GM15510 (cell line): ENCODE results near the gene LELP1.

Source experiments
- POLR2A ChIP-seq: IDR thresholded peaks from 3 replicates; pipeline ENCODE4 v1.6.1; 2011; ENCODE audit warnings: borderline replicate concordance; ENCODE audit not compliant: insufficient read length; ENCODE audit errors: extremely low read depth

Gene LELP1

DNA sequence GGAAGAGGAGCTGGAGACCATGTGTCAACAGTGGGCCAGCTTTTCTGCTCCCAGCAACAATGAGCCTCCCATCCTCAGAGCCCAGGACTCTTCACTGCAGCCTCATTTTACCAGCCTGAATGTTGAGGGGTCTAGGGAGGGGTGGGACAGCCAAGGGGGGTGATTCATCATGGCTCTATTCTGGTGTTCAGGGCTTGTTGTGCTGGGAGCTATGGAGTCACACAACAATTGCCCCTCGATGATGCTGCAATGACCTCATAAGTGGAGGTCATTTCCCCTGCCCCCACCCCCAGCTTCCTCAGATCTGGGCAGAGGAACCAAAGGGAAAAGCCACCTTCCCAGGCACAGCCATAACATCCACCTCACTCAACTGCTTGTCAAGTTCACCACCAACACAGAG lies at the start of gene LELP1:
LELP1 (plus strand) TSS at position 301 of the 400 bp plus-strand sequence. CDS start 1,278 bp downstream, outside the sequence.
- no peak for TF ChIP-seq POLR2A

DNA sequence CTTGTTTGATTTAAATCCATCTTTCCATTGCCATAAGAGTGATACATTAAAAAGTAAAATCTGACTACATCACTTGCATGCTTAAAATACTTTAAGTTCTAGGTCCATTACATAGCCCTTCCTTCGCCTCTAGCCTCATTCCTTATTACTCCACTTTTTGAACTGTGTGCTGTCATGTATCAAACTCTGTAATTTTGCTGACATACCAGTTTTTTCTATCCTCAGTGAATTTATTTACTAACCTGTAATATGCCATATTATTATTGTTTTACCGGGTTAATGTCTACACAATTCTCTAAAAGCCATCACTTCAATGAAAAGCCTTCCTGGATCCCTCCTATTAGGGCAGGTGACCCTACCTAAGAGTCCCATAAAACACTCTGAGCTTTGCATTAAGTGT lies 47.7 kb upstream of the LELP1 start:
- TF ChIP-seq POLR2A: no peak

DNA sequence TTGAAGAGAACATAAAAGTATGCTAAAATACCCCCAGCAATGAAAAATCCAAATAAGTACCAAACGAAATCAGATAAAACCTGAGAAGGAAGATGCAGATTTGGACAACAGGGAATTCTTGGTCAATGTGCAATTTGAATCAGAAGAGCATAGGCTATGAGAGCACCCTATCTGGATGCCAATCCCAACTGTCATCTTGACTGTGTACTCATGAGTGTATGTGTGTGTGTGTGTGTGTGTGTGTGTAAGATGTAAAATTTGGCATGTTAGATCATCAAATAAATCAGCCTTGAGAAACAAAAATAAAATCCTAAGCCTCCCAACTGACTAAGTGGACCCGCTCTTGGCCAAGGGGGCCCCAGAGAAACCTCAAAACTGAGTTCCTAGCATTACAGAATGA lies 34.5 kb upstream of the LELP1 start:
- TF ChIP-seq POLR2A: no peak

DNA sequence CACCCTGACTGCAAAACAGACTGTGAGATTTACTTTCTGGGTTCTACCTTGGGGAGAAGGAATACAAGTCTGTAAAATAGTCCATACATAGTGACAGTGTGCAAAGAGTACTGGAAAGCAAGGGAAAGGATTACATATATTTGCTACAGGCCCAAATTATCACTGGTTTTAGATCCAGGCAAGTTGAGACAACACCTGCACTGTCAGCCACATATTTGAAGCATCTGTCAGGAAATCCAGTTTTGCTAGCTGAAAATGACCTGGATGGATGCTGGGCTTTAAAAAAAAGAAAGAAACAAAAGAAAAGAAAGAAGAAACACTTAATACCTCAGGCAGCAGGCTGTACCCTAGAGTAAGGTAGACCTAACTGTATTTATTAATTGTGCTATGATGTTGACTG lies 28.6 kb upstream of the LELP1 start:
- TF ChIP-seq POLR2A: no peak

DNA sequence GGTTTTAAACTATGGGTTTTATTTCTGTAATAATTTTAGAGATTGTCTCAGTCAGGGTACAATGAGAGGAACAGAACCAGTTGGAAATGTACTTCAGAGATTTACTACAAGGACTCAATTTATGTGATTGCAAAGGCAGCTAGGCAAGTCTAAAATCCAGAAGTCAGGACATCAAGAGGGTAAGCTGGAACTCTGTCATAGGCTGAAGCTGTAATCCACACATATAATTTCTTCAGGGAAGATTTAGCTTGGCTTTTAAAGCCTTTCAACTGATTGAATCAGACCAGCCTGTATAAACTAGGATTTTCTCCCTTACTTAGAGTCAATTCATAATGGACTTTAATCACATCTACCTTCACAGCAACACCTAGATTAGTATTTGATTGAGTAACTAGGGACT lies 24.3 kb upstream of the LELP1 start:
- TF ChIP-seq POLR2A: no peak

DNA sequence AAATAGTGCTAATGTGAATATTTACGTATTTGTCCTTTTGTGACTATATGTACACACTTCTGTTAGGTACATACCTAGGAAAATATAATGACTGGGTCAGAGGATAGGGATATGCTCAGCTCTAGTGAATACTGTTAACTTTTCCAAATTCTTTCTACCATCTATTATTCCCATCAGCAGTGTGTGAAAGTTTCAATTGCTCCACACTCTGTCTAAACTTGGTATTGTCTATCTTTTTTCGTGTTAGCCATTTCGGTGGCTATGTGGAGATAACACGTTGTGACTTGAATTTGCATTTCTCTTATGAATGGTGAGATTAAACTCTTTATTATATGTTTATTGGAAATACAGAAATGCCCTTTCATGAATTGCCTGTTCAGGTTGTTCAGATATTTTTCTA lies 22.7 kb upstream of the LELP1 start:
- TF ChIP-seq POLR2A: no peak

DNA sequence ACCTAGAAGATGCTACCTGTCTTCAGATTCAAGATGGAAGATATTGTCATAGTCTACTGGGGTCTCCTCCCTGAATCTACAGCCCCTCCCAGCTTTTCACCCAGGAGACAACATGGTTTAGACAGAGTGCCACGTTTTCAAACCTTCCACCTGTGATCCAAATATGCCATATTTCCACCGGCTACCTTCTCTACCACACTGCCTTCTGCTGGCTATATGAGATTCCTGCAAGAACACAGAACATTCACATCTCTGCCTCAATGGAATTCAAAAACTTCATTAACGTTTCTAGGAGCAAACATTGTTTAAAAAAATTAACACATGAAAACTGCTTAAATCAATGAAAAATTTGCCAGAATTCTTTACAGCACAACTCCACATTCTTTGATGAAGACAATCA lies 12.9 kb upstream of the LELP1 start:
- TF ChIP-seq POLR2A: no peak

DNA sequence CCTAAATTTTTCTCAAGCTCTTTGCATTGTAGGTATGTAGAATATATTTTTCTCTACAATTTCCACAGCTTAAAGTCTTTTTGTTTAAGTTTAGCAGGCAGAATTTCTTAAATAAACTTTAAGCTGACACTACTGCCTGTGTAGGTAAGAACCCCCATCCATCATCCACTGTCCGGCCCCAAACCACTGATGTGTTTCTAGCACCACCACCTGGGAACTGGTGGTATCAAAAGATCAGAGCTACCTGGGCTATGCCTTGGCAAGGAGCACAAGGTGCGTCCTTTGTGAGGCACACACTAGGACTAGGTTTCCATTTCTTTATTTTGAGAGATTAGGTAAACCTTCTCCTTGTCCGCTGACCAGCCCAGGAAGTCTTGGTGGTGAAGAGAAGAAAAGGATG lies 10.5 kb upstream of the LELP1 start:
- TF ChIP-seq POLR2A: no peak

DNA sequence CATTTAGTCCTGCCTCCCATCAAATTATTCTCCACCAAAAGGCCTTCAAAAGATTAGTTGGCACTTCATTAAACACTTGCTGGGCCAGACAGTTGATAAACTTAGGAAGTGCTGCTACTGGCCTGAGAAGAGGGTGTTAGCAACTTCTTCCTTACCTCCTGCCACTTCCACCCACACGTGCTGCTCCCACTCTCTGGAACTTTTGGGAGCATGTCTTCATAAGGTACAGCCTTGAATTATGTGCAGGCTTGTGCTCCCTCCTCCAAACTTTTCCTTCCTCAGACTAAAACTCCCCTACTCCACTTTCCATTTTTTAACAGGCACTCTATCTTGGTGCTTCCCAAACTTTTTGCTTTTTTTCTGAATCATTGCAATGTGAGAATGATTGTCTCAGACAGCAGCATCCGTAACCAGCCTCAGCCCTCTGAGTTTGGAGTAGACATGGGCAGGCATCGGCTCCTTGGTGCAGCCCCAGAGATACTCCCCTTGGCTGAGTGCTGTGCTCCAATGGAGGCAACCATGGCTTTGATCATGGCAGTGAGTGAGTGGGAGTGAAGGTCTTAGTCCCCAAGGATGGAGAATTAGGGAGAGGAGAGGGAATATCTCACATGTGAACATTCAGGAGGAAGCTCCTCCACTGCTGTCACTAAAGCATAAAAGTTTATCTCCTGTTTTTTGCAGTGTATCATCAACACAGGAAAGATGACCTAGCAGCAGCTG lies 8.7 kb upstream of the LELP1 start:
- TF ChIP-seq POLR2A: no peak

DNA sequence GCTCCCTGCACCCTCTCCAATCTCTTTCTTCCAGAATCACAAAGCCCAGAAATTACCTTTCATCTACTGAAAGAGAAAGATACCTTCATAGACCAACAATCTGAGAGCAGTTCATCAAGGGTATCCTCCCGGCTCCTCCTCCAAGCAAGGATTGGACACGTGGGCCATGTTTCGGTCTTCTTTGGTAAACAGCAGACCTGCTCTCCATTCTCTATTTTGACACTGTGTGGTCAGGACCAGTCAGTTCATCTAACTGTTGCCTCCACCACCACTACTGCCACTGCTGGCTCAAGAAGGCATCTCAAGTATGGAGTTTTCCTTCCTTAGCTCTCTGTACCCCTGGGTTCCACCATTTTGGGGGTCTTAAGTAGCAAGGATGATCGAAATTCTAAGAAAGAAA lies 8.0 kb upstream of the LELP1 start:
- TF ChIP-seq POLR2A: no peak

DNA sequence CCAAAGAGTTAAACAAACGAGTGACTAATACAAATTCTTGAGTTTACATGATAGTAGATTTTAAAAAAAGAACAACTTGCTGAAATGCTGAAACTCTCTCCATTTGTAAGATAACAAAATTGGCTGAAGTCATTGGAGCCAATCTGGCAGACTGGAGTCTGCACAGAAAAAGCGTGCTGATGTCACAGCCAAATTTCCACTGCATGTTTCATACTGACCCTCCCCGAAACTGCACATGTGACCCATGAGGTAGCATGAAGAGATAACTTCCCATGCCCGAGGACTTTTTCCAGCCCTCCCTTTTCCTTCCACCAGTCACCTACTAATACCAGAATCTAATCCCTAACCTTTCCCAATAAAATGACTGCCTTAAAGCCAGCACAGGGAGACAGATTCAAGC lies 1.2 kb upstream of the LELP1 start:
- TF ChIP-seq POLR2A: no peak

DNA sequence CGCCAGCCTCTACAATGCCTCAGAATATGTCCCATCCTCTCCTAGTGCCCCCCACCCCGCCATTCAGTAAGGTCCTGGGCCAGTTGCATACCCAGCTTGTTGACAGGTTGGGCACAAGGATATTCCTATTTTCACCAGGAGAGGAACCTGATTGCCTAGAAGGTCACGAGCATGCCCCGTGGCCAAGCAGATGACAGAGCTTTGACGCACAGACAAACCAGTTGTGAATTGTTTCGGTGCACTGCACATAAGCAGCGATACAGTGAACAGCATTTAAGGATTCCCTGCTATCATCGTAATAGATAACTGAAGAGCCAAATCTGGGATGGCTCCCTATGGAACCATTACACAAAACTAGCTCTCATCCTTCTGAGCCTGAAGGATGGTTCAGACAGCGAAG lies 3.4 kb downstream of the LELP1 start:
- TF ChIP-seq POLR2A: no peak

DNA sequence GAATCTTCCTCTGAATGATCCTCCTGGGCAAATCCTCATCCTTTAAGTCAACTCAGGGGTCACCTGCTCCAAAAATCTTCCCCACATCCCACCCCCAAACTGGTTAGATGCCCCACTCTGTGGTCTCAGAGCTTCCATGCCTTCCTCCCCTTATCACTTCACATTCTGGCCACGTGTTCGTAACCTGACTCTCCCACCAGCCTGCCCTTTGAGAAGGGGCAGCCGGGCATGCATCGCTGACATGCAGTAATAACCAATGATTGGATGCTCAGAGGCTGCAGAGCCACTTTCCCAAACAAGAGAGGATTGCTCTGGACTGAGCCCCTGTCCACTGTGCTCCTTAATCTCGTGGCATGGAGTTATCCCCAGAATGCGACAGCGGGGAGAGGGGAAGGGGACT lies 7.0 kb downstream of the LELP1 start:
- TF ChIP-seq POLR2A: no peak

DNA sequence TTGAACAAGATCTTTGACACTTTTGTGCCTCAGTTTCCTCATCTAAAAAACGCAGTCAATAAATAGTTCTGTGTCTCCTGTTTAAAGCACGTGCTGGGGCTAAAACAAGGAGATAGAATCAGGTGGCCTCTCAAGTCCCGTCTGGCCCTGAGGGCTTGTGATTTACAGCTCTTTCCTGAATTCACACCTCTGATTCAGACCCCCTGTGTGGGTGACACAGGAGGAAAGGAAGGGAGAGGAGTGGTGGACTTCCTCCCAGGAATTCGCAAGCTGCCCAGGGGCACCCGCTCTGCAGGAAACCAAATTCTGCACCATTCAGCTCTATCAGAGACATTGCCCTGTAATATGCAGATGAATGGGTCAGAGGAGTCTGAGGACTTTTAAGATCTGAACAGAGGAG lies 9.0 kb downstream of the LELP1 start:
- TF ChIP-seq POLR2A: no peak

DNA sequence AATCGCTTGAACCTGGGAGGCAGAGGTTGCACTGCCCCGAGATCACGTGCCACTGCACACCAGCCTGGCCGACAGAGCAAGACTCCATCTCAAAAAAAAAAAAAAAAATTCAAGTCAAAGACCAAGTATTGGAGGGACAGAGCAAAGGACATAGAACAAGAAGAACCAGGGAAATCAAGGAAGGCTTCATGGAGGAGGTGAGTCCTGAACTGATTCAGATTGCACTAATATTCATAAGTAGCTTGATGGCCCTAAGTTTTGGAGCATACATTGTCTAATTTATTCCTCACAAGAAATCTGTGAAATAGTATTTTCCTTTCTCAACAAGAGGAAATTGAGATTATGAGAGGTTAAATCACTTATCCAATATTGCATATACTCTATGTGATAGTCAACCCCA lies 10.3 kb downstream of the LELP1 start:
- TF ChIP-seq POLR2A: no peak

DNA sequence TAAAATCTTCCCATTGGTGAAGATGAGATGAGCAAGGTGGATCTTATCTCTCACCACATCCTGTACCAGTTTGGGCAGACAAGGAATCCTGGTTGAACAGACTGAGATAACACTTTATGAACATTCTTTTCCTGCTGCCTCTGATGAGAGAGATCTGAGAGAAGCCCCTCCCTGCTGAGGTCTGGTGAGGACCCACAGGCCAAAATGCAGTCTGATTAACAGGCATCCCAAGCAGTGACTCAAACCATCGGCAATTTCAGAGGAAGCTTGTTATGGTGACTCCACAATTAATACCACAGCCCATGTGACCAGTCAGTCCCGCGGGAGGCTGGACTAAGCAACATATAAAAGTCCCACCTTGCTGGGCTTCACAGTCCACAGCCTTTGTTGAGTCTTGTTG lies 14.0 kb downstream of the LELP1 start, which contains the start of gene PRR9:
PRR9 (plus strand) TSS at position 373 of the 400 bp plus-strand sequence. CDS start 561 bp downstream, outside the sequence.
- no peak for TF ChIP-seq POLR2A
